HL-60/S4 treated with retinoic acid at 250 ng/mL for 4 days and 3 days (cell line): ENCODE measurements around the gene OLIG1.

Experiments used
- in situ Hi-C: fragments of 300-500 bp; cut with MboI; formaldehyde crosslinking; loops from 2 replicates; pipeline ENCODE4 v1.7.0; 2022; ENCODE audit warnings: low sequenced_read_pairs

OLIG1 gene

GRCh38 chr21:33069994-33070743, at the start of gene OLIG1:
Gene OLIG1, plus strand, starts transcription at chr21:33070141. Its CDS starts 106 bp downstream, at chr21:33070247.
- in situ Hi-C loops, result no loop called here

- in situ Hi-C loops, result no loop called here
Observed at GRCh38 chr21:33020558-33021100, 49.3 kb upstream of the OLIG1 start.

GRCh38 chr21:33021150-33021549, 48.8 kb upstream of the OLIG1 start:
- in situ Hi-C loops, result no loop called here

- in situ Hi-C loops, result no loop called here
Observed at GRCh38 chr21:33021667-33022066, 48.3 kb upstream of the OLIG1 start.

GRCh38 chr21:33022489-33022827, 47.5 kb upstream of the OLIG1 start:
- in situ Hi-C loops, result no loop called here

GRCh38 chr21:33022828-33023573, 46.9 kb upstream of the OLIG1 start:
- in situ Hi-C loops, result no loop called here

- in situ Hi-C loops, result no loop called here
Observed at GRCh38 chr21:33023574-33024200, 46.3 kb upstream of the OLIG1 start.

- in situ Hi-C loops, result no loop called here
Observed at GRCh38 chr21:33024201-33025103, 45.5 kb upstream of the OLIG1 start.

- in situ Hi-C loops, result no loop called here
Observed at GRCh38 chr21:33025106-33025488, 44.8 kb upstream of the OLIG1 start.

GRCh38 chr21:33025489-33026442, 44.2 kb upstream of the OLIG1 start, which contains the start of gene OLIG2:
Gene OLIG2, plus strand, starts transcription at chr21:33025935. Its CDS starts 928 bp downstream, at chr21:33026863.
- in situ Hi-C loops, result no loop called here

- in situ Hi-C loops, result no loop called here
Observed at GRCh38 chr21:33026443-33026858, 43.5 kb upstream of the OLIG1 start.

GRCh38 chr21:33026878-33027400, 43.0 kb upstream of the OLIG1 start:
- in situ Hi-C loops, result no loop called here

- in situ Hi-C loops, result no loop called here
Observed at GRCh38 chr21:33027401-33028286, 42.3 kb upstream of the OLIG1 start.

GRCh38 chr21:33028287-33028670, 41.7 kb upstream of the OLIG1 start:
- in situ Hi-C loops, result no loop called here

GRCh38 chr21:33028773-33029384, 41.1 kb upstream of the OLIG1 start:
- in situ Hi-C loops, result no loop called here

- in situ Hi-C loops, result no loop called here
Observed at GRCh38 chr21:33029385-33029921, 40.5 kb upstream of the OLIG1 start.

- in situ Hi-C loops, result no loop called here
Observed at GRCh38 chr21:33029975-33030461, 39.9 kb upstream of the OLIG1 start.
